ENCODE measurements around the gene KIF17. TPM values are rescaled to one million over a fixed set of nuclear protein-coding genes. Genes with fewer than 3 reads are reported as not detected.

The KIF17 gene
- total RNA-seq, 1 donor from 2014 or later, result not detected

- H3K4me3 Mint-ChIP-seq, result peak overlapping the region; percentile 85
- H3K9me3 Mint-ChIP-seq, result no peaks in the 10 kb centered on the region
- peaks cover 15% of the 10 kb centered on the region for H3K36me3 Mint-ChIP-seq (ENCODE audit: low read depth)
- ChIA-PET CTCF (interaction anchor here (0.6 to 2.9 kb wide), 5 partner anchors 9 to 462 kb away, joined by 3 to 9 read pairs (median 4); no protein-coding TSS in a partner anchor), POLR2A (interaction anchor here (0.6 to 2.2 kb wide), 4 partner anchors 53 to 462 kb away, joined by 3 to 10 read pairs (median 4); partner anchors contain the start of genes DDOST, HP1BP3 and PINK1)
- ATAC-seq (ENCODE audit: low read depth) (peak; percentile 20), DNase-seq (no peak)
- no peak for TF ChIP-seq CTCF (IDR thresholded peaks at IDR 0.05)
- peak overlapping the region; percentile 62 for H3K27ac Mint-ChIP-seq
- peaks cover 29% of the 10 kb centered on the region for H3K4me1 Mint-ChIP-seq
- H3K27me3 Mint-ChIP-seq, result peaks cover 7% of the 10 kb centered on the region
- intact Hi-C loops (cut with micrococcal nuclease), result loop anchor here (1.0 to 2.0 kb wide), 4 partner anchors 37 to 462 kb away; no protein-coding TSS in a partner anchor
Measured at GRCh38 chr1:20733360-20733975, 15.7 kb upstream of the KIF17 start.

- Mint-ChIP-seq H3K27me3 (peaks cover 11% of the 10 kb centered on the region), H3K9me3 (no peaks in the 10 kb centered on the region), H3K36me3 (ENCODE audit: low read depth) (peaks cover 9% of the 10 kb centered on the region), H3K4me1 (peaks cover 29% of the 10 kb centered on the region), H3K27ac (peak within 1 kb of the TSS; percentile 62), H3K4me3 (peak within 1 kb of the TSS; percentile 85)
- ChIA-PET POLR2A (interaction anchor here (0.6 to 2.2 kb wide), 5 partner anchors 15 to 462 kb away, joined by 3 to 10 read pairs (median 3); partner anchors contain the start of genes DDOST, HP1BP3, KIF17 and PINK1), CTCF (interaction anchor here (0.6 to 2.9 kb wide), 5 partner anchors 10 to 462 kb away, joined by 3 to 9 read pairs (median 4); no protein-coding TSS in a partner anchor)
- intact Hi-C loops (cut with micrococcal nuclease), result loop anchor here (1.0 to 2.0 kb wide), 4 partner anchors 36 to 463 kb away; no protein-coding TSS in a partner anchor
- TF ChIP-seq CTCF (IDR thresholded peaks at IDR 0.05), result no peak
- ATAC-seq (ENCODE audit: low read depth), result peak; percentile 74
- DNase-seq, result peak; percentile 45
Measured at GRCh38 chr1:20732588-20733359, 15.0 kb upstream of the KIF17 start, which contains the start of gene SH2D5. Gene SH2D5, minus strand, starts transcription at chr1:20732703. Its CDS starts 4,659 bp downstream, at chr1:20728044.

GRCh38 chr1:20732071-20732587 lies 14.3 kb upstream of the KIF17 start:
- TF ChIP-seq CTCF (IDR thresholded peaks at IDR 0.05), result no peak
- ChIA-PET CTCF (interaction anchor here (1.6 to 2.9 kb wide), 2 partner anchors 35 to 208 kb away, joined by 4 to 9 read pairs; no protein-coding TSS in a partner anchor), POLR2A (interaction anchor here (1.2 to 2.2 kb wide), 5 partner anchors 14 to 99 kb away, joined by 3 to 10 read pairs (median 3); partner anchors contain the start of genes DDOST, HP1BP3, KIF17 and PINK1)
- Mint-ChIP-seq H3K27ac (peak overlapping the region; percentile 50), H3K9me3 (no peaks in the 10 kb centered on the region), H3K27me3 (peaks cover 11% of the 10 kb centered on the region), H3K4me3 (peak overlapping the region; percentile 85), H3K36me3 (ENCODE audit: low read depth) (peaks cover 3% of the 10 kb centered on the region), H3K4me1 (peaks cover 29% of the 10 kb centered on the region)
- intact Hi-C loops (cut with micrococcal nuclease), result loop anchor here (2.0 kb wide), 1 partner anchor 209 kb away; no protein-coding TSS in a partner anchor
- ATAC-seq (ENCODE audit: low read depth) (peak; percentile 68), DNase-seq (peak; percentile 61)

GRCh38 chr1:20731057-20731991 lies 13.5 kb upstream of the KIF17 start:
- DNase-seq, result no peak

More at GRCh38 chr1:20731057-20731991, 13.5 kb upstream of the KIF17 start:
- peak; percentile 30 for ATAC-seq (ENCODE audit: low read depth)
- Mint-ChIP-seq H3K9me3 (no peaks in the 10 kb centered on the region), H3K4me1 (peaks cover 29% of the 10 kb centered on the region), H3K27me3 (peaks cover 11% of the 10 kb centered on the region), H3K4me3 (peak overlapping the region; percentile 83), H3K27ac (no peak overlapping the region), H3K36me3 (ENCODE audit: low read depth) (no peaks in the 10 kb centered on the region)
- POLR2A ChIA-PET, result interaction anchor here (0.6 to 2.0 kb wide), 5 partner anchors 14 to 208 kb away, joined by 3 to 12 read pairs (median 5); partner anchors contain the start of genes DDOST, HP1BP3 and KIF17
- CTCF ChIA-PET, result interaction anchor here (1.1 to 2.9 kb wide), 4 partner anchors 34 to 396 kb away, joined by 3 to 9 read pairs (median 5); no protein-coding TSS in a partner anchor
- no peak for TF ChIP-seq CTCF (IDR thresholded peaks at IDR 0.05)
- intact Hi-C loops (cut with micrococcal nuclease), result loop anchor here (1.0 kb wide), 1 partner anchor 12 kb away; no protein-coding TSS in a partner anchor

All from activated B cell treated with CpG ODN at 0.5 μM for 24 hours (primary cell).